Activated T-cell treated with anti-CD3 and anti-CD28 coated beads for 24 hours (primary cell): ENCODE measurements around the gene SMIM9.

Experiments
- DNase-seq: peaks from one replicate; pipeline ENCODE4 v3.0.0-alpha.2; 2020; ENCODE audit warnings: low read depth

SMIM9 gene

GRCh38 chrX:154780968-154781367, 53.5 kb downstream of the SMIM9 start:
- no peak for DNase-seq

- DNase-seq = no peak
Observed at GRCh38 chrX:154779261-154779660, 55.2 kb downstream of the SMIM9 start.

GRCh38 chrX:154776753-154777152, 57.7 kb downstream of the SMIM9 start:
- DNase-seq = no peak

- DNase-seq = no peak
Observed at GRCh38 chrX:154775419-154776349, 58.8 kb downstream of the SMIM9 start.

- no peak for DNase-seq
Observed at GRCh38 chrX:154774622-154775021, 59.8 kb downstream of the SMIM9 start.
